NCI-H2107 (cell line): ENCODE data around the gene CLDN2.

Experiments
- DNase-seq: peaks from one replicate; lab custom pipeline; 2025; lab: John Stamatoyannopoulos, UW

CLDN2 gene

GRCh38 chrX:106921637-106922036 lies 1.4 kb downstream of the CLDN2 start:
- DNase-seq, result no peak

- DNase-seq, result no peak
Observed at GRCh38 chrX:106927023-106927422, 6.8 kb downstream of the CLDN2 start.

GRCh38 chrX:106927700-106928099 lies 7.5 kb downstream of the CLDN2 start:
- no peak for DNase-seq

- no peak for DNase-seq
Observed at GRCh38 chrX:106928227-106928626, 8.0 kb downstream of the CLDN2 start.

- no peak for DNase-seq
Observed at GRCh38 chrX:106931831-106932491, 11.8 kb downstream of the CLDN2 start.

- no peak for DNase-seq
Observed at GRCh38 chrX:106932492-106932923, 12.3 kb downstream of the CLDN2 start.

GRCh38 chrX:106932960-106933537 lies 12.8 kb downstream of the CLDN2 start:
- no peak for DNase-seq

GRCh38 chrX:106933538-106933961 lies 13.3 kb downstream of the CLDN2 start:
- DNase-seq, result no peak

GRCh38 chrX:106935175-106935574 lies 15.0 kb downstream of the CLDN2 start:
- no peak for DNase-seq

- DNase-seq, result no peak
Observed at GRCh38 chrX:106936246-106936645, 16.0 kb downstream of the CLDN2 start.

GRCh38 chrX:106939566-106939965 lies 19.4 kb downstream of the CLDN2 start:
- DNase-seq, result no peak

- DNase-seq, result no peak
Observed at GRCh38 chrX:106940068-106940467, 19.9 kb downstream of the CLDN2 start.

GRCh38 chrX:106946464-106946863 lies 26.3 kb downstream of the CLDN2 start:
- DNase-seq, result no peak

- no peak for DNase-seq
Observed at GRCh38 chrX:106948641-106949040, 28.4 kb downstream of the CLDN2 start.

- no peak for DNase-seq
Observed at GRCh38 chrX:106949366-106949765, 29.2 kb downstream of the CLDN2 start.

GRCh38 chrX:106950381-106950780 lies 30.2 kb downstream of the CLDN2 start:
- DNase-seq, result no peak

- no peak for DNase-seq
Observed at GRCh38 chrX:106951230-106951629, 31.0 kb downstream of the CLDN2 start.

GRCh38 chrX:106952089-106952488 lies 31.9 kb downstream of the CLDN2 start:
- DNase-seq, result no peak

- no peak for DNase-seq
Observed at GRCh38 chrX:106952538-106952937, 32.3 kb downstream of the CLDN2 start.

- DNase-seq, result no peak
Observed at GRCh38 chrX:106952988-106953387, 32.8 kb downstream of the CLDN2 start.

- no peak for DNase-seq
Observed at GRCh38 chrX:106954041-106954440, 33.8 kb downstream of the CLDN2 start.

GRCh38 chrX:106955004-106955772 lies 35.0 kb downstream of the CLDN2 start:
- no peak for DNase-seq

- no peak for DNase-seq
Observed at GRCh38 chrX:106957856-106958255, 37.7 kb downstream of the CLDN2 start.
